Thoracic aorta (tissue), 2 donors: ENCODE data around the gene SNX8. TPM values are rescaled to one million over a fixed set of nuclear protein-coding genes. Genes with fewer than 3 reads are reported as not detected.

Experiments
- ATAC-seq: fragments of 150-250 bp; one replicate; pipeline ENCODE4 v1.8.0; 2017; ENCODE audit warnings: low read depth; ENCODE audit not compliant: insufficient number of reproducible peaks, low FRiP score
- DNase-seq: peaks from one replicate; pipeline ENCODE4 v3.0.0-alpha.2; 2020; ENCODE audit warnings: low spot score
- H3K27ac ChIP-seq, 2 donors: fragments of 200-600 bp; sonication (generic); 1 replicate in 1 of 2; 2 replicates in 1 of 2; pipeline ENCODE4 v1.5.1; 2016; ENCODE audit warnings: mild to moderate bottlenecking in 2 of 2, moderate library complexity in 2 of 2
- H3K27me3 ChIP-seq: fragments of 200-600 bp; sonication (generic); replicated peaks from 2 replicates; pipeline ENCODE4 v1.6.0; 2016; ENCODE audit warnings: mild to moderate bottlenecking; ENCODE audit not compliant: insufficient read depth
- H3K36me3 ChIP-seq: fragments of 200-600 bp; sonication (generic); one replicate; pipeline ENCODE4 v1.5.1; 2016
- H3K4me1 ChIP-seq, 2 donors: fragments of 200-600 bp; sonication (generic); 1 replicate in 1 of 2; 2 replicates in 1 of 2; pipeline versions ENCODE4 v1.5.1 to v1.6.0; 2016; ENCODE audit warnings: low read depth in 2 of 2, mild to moderate bottlenecking in 1 of 2; ENCODE audit not compliant: control insufficient read depth in 1 of 2
- H3K4me3 ChIP-seq: fragments of 200-600 bp; sonication (generic); 2 replicates; pipeline ENCODE4 v1.5.1; 2016; ENCODE audit warnings: mild to moderate bottlenecking
- H3K9me3 ChIP-seq: fragments of 200-600 bp; sonication (generic); 2 replicates; pipeline ENCODE4 v1.5.1; 2016
- CTCF ChIP-seq: fragments of 200-600 bp; sonication (generic); IDR thresholded peaks from one replicate; pipeline ENCODE4 v1.5.1; 2019; ENCODE audit warnings: antibody characterized with exemption
- total RNA-seq, 2 donors: library from RNA; depleted of rRNA; stranded (reverse); fragments of >200 nt; gene quantifications; one replicate each; pipeline versions ENCODE4 v1.1.0 to v1.2.3, GENCODE V29; 2016

Gene SNX8
- total RNA-seq, 2 donors from 2014 or later, result 6.5 to 29.6 TPM

DNA sequence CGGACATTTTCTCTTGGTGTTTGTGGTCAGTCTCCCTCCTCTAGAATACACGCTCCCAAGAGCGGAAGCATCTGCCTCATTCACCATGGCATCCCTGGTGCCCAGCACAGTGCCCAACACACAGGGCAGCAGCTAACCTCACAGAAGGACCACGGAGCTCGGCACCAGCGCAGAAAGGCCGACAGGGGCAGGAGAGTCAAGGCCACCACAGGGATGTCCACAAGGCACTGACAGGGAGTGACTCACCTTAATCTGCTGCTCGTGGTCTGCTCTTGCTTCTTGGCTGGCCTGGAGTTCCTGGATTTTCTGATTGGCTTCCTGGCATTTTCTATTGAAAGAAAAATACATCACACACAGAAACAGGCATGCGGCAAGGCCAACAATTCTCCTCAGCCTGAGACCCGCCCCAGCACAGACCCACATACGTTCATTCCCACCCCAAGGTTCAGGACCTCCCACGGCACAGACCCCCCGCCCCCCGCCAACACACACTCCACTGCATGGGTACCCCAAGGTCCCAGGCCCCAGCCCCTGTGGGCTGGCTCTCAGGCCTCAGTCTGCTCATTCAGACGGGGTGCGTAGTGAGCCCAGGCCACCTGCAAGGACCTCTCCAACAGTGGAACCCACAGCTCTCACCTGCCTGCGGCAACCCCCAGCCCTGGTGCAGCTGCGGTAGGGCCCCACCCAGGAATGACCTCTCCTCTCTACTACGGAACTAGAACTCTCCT, 96.4 kb downstream of the SNX8 start:
- peaks cover 51% of the 10 kb centered on the region for H3K36me3 ChIP-seq
- no peaks in the 10 kb centered on the region for H3K27me3 ChIP-seq
- ATAC-seq (no peak), DNase-seq (no peak)
- H3K4me1 ChIP-seq, result no peaks in the 10 kb centered on the region
- no peaks in the 10 kb centered on the region for H3K9me3 ChIP-seq
- TF ChIP-seq CTCF, result no peak
- H3K27ac ChIP-seq, result no peak overlapping the region
- H3K4me3 ChIP-seq, result no peak overlapping the region

GRCh38 chr7:2217206-2217605, 97.0 kb downstream of the SNX8 start:
- Histone ChIP-seq H3K27me3 (no peaks in the 10 kb centered on the region), H3K4me3 (no peak overlapping the region), H3K4me1 (no peaks in the 10 kb centered on the region), H3K9me3 (no peaks in the 10 kb centered on the region), H3K27ac (no peak overlapping the region), H3K36me3 (peaks cover 49% of the 10 kb centered on the region)
- no peak for TF ChIP-seq CTCF
- DNase-seq, result no peak
- ATAC-seq, result no peak

DNA sequence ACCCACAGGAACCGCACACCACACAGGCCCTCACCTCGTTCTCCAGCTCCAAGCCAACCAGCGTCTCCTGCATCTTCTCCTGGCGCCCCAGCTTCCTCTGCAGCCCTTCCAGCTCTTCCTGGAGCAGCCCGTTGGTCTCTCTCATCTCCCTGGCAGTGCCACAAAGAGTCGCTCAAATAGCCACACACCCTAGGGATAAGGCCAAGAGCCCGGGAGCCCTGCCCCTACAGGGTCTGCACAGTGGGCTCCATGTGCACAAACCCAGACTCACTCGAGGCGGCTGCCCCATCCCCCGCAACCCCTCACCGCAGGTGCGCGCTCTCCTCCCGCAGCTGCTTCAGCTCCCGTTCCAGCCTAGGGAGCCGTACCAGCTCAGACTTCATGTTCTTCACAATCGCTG, 98.4 kb downstream of the SNX8 start:
- Histone ChIP-seq H3K4me1 (no peaks in the 10 kb centered on the region), H3K9me3 (no peaks in the 10 kb centered on the region), H3K36me3 (peaks cover 45% of the 10 kb centered on the region), H3K4me3 (no peak overlapping the region), H3K27ac (no peak overlapping the region), H3K27me3 (no peaks in the 10 kb centered on the region)
- TF ChIP-seq CTCF, result no peak
- DNase-seq (no peak), ATAC-seq (no peak)

GRCh38 chr7:2214636-2215035, 99.6 kb downstream of the SNX8 start:
- Histone ChIP-seq H3K4me3 (no peak overlapping the region), H3K4me1 (no peaks in the 10 kb centered on the region), H3K27ac (no peak overlapping the region), H3K9me3 (no peaks in the 10 kb centered on the region), H3K36me3 (peaks cover 41% of the 10 kb centered on the region), H3K27me3 (no peaks in the 10 kb centered on the region)
- no peak for DNase-seq
- no peak for ATAC-seq
- TF ChIP-seq CTCF, result no peak

- H3K36me3 ChIP-seq, result peaks cover 41% of the 10 kb centered on the region
Observed at GRCh38 chr7:2213551-2214215, 100.6 kb downstream of the SNX8 start.

More at GRCh38 chr7:2213551-2214215, 100.6 kb downstream of the SNX8 start:
- Histone ChIP-seq H3K27me3 (no peaks in the 10 kb centered on the region), H3K9me3 (no peaks in the 10 kb centered on the region), H3K4me1 (no peaks in the 10 kb centered on the region), H3K4me3 (no peak overlapping the region), H3K27ac (no peak overlapping the region)
- TF ChIP-seq CTCF, result no peak
- DNase-seq, result no peak
- no peak for ATAC-seq
